GM19025 (cell line): Measurements from ENCODE around the gene NKD2.
"Not testable (repeated sequence)": the region's sequence is repeated elsewhere in the genome, so short reads cannot be mapped to it uniquely, and the experiment has no call there.

Source experiments
- ATAC-seq: cut with Tn5 transposase; IDR thresholded peaks from one replicate; pipeline ENCODE4 v1.9.1; 2021; ENCODE audit warnings: mild to moderate bottlenecking, low read depth, moderate library complexity; ENCODE audit not compliant: unreplicated experiment

Gene NKD2

GRCh38 chr5:1012313-1012841 is 3.8 kb downstream of the NKD2 start:
- ATAC-seq: no peak

GRCh38 chr5:1012900-1013237 is 4.3 kb downstream of the NKD2 start:
- no peak for ATAC-seq

- ATAC-seq: no peak
These were observed 4.8 kb downstream of the NKD2 start for GRCh38 chr5:1013238-1013947.

GRCh38 chr5:1013948-1014301 is 5.3 kb downstream of the NKD2 start:
- ATAC-seq: no peak

GRCh38 chr5:1014346-1014745 is 5.7 kb downstream of the NKD2 start:
- ATAC-seq: no peak

- no peak for ATAC-seq
These were observed 6.2 kb downstream of the NKD2 start for GRCh38 chr5:1014781-1015221.

- ATAC-seq: no peak
These were observed 6.9 kb downstream of the NKD2 start for GRCh38 chr5:1015507-1015906.

- ATAC-seq: no peak
These were observed 7.4 kb downstream of the NKD2 start for GRCh38 chr5:1016036-1016435.

GRCh38 chr5:1016476-1016875 is 7.9 kb downstream of the NKD2 start:
- no peak for ATAC-seq

GRCh38 chr5:1017056-1017455 is 8.5 kb downstream of the NKD2 start:
- no peak for ATAC-seq

GRCh38 chr5:1017691-1018455 is 9.3 kb downstream of the NKD2 start:
- no peak for ATAC-seq

- ATAC-seq: no peak
These were observed 10.0 kb downstream of the NKD2 start for GRCh38 chr5:1018596-1018995.

- ATAC-seq: no peak
These were observed 10.7 kb downstream of the NKD2 start for GRCh38 chr5:1019001-1019905.

GRCh38 chr5:1020452-1020961 is 11.9 kb downstream of the NKD2 start:
- ATAC-seq: no peak

GRCh38 chr5:1021136-1021968 is 12.8 kb downstream of the NKD2 start:
- ATAC-seq: no peak

GRCh38 chr5:1021969-1022336 is 13.4 kb downstream of the NKD2 start:
- not testable (repeated sequence) for ATAC-seq

- no peak for ATAC-seq
These were observed 18.4 kb downstream of the NKD2 start for GRCh38 chr5:1026700-1027621.

GRCh38 chr5:1027631-1028441 is 19.2 kb downstream of the NKD2 start:
- ATAC-seq: no peak
